GM19023 (cell line): ENCODE results near the gene RNF224.
"Not testable (repeated sequence)": the region's sequence is repeated elsewhere in the genome, so short reads cannot be mapped to it uniquely, and the experiment has no call there.

Source experiments
- ATAC-seq: cut with Tn5 transposase; IDR thresholded peaks from one replicate; pipeline ENCODE4 v1.9.1; 2021; ENCODE audit warnings: mild to moderate bottlenecking, moderate library complexity; ENCODE audit not compliant: unreplicated experiment

The RNF224 gene

GRCh38 chr9:137251490-137252268 is 24.4 kb downstream of the RNF224 start:
- no peak for ATAC-seq

GRCh38 chr9:137252555-137253506 is 25.5 kb downstream of the RNF224 start:
- no peak for ATAC-seq

DNA sequence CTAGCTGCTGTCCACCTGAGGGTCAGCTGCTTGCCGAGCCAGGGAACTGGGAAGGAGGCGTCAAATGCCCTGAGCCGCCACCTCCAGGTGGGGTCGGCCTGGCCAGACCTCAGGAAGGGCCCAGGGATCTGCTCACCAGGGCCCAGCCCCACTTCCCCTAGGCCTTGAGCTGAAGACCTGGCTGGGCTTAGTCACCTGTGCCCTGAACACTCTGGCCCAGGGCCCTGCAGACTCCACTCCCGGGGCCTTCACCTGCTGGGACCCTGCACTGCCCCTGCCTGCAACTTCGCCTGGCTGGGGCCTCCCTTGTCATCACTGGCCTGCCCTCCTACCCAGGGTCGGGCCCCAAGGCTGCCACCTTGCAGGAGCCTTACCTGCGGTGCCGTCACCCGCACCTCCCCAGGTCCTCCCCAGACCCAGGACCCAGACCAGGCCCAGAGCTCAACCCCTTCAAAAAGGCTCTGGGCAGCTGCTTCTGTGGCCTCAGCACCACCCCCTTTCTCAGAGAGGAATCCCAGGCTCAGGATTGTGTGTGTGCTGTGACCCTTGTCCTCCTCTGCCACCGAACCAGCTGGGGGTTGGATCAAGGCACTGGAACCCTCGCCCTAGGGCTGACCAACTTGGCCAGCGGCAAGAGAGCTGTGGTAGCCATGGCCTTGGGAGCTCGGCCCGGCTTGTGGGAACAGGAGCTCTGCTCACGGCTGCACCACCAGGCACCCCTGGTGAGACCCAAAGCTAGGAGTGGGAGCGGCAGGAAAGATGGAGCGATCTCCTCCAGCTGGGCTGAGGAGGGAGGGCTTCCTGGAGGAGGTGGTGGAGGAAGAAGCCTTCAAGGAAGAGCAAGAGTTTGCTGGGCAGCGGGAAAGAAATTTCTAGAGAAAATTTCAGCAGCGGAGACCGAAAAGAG is 26.7 kb downstream of the RNF224 start:
- ATAC-seq, result no peak

GRCh38 chr9:137254624-137255447 is 27.5 kb downstream of the RNF224 start, which contains the start of gene NELFB:
TSS of gene NELFB (plus strand) at chr9:137255327.
- ATAC-seq, result peak; percentile 75

DNA sequence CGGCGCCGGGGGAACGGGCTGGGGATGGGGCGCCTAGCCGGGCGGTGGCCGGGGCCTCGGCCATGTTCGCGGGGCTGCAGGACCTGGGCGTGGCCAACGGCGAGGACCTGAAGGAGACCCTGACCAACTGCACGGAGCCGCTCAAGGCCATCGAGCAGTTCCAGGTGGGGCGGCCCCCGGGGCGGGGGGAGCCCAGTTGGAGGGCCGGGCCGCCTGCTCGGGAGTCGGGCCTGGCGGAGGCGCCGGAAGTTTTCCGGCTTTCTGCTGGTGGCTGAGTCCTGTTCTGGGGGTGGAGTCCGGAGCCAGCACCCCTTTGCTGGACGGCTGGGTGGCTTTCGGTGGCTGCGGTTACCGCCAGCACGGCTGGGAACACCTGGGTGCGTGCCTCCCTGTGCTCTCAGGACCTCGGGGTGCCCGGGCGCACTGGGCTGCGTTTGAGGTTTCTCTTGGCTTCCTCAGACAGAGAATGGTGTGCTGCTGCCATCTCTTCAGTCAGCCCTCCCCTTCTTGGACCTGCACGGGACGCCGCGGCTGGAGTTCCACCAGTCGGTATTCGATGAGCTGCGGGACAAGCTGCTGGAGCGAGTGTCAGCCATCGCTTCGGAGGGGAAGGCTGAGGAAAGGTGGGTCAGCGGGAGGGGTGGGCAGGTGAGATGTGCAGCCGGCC is 28.3 kb downstream of the RNF224 start:
- peak; percentile 25 for ATAC-seq

DNA sequence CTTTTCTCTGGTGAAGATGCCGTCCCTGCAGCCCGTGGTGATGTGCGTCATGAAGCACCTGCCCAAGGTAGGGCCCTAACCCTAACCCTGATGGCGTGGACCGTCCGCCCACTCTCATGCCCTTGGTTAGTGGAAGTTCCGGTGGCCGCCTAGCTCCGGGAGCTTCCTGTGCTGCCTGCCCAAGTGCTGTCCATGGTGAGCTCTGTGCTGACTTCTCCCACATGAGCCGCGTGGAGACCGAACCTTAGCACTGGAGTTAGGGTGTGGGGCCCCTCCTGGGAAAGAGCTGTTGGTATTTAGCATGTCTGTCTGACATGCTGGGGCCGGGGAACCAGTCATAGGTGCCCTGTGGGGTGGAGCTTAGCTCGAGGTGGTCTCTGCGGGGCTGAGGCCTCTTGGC is 29.1 kb downstream of the RNF224 start:
- no peak for ATAC-seq

DNA sequence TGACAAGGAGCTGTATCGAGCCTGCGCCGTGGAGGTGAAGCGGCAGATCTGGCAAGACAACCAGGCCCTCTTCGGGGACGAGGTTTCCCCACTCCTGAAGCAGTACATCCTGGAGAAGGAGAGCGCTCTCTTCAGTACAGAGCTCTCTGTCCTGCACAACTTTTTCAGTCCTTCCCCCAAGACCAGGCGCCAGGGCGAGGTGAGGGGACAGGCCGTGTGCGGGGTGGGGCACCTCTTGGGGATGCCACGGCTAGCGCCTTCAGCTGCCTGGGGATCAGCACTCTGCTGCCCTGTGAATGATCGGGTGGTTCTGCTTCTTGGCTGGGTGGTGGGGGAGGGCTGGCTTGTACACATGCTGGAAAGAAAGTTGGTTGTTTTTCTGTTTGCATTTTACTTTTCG is 29.6 kb downstream of the RNF224 start:
- no peak for ATAC-seq

- ATAC-seq, result not testable (repeated sequence)
Measured at GRCh38 chr9:137262173-137262908, 35.0 kb downstream of the RNF224 start.

- no peak for ATAC-seq
Measured at GRCh38 chr9:137262909-137263285, 35.6 kb downstream of the RNF224 start.

DNA sequence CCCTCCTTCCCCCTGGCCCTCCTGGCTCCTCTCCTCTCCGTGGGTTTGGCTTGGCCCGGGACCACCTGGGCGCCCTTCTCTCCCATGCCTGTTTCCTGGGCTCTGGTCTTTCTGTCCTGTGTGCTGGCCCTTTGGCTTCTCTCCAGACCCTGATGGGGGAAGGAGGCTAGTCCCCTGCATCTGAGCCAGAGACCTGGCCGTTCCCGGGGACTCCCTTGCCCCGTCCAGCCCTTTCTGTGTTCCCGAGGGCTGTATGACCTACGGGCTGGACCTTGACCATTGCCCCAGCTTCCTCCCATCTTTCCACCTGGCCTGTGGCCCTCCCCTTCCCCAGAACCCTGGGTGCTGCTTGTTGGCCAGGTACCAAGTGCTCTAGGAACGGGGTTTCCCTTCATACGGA is 36.2 kb downstream of the RNF224 start:
- no peak for ATAC-seq

- ATAC-seq, result no peak
Measured at GRCh38 chr9:137264067-137264466, 36.8 kb downstream of the RNF224 start.

DNA sequence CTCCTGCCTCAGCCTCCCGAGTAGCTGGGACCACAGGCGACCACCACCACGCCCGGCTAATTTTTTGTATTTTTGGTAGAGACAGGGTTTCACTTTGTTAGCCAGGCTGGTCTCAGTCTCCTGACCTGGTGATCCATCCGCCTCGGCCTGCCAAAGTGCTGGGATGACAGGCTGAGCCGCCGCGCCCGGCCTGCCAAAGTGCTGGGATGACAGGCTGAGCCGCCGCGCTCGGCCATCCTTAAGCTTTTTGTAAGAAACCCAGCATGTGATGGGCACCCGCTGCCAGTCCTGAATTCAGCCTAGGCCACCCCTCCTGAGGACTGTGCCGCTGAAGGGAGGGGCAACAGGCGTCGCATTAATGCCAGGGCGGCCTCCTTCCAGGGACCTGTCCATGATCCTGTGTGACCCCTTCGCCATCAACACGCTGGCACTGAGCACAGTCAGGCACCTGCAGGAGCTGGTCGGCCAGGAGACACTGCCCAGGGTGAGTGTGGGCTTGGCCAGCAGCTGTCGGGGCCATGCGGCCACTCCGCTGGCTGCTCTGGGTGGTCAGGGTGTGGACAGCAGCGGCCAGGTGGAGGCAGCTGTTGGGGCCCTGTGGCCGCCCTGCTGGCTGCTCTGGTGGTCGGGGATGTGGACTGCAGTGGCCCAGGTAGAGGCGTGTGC is 38.3 kb downstream of the RNF224 start:
- no peak for ATAC-seq

GRCh38 chr9:137266162-137266527 is 38.8 kb downstream of the RNF224 start:
- ATAC-seq, result no peak

DNA sequence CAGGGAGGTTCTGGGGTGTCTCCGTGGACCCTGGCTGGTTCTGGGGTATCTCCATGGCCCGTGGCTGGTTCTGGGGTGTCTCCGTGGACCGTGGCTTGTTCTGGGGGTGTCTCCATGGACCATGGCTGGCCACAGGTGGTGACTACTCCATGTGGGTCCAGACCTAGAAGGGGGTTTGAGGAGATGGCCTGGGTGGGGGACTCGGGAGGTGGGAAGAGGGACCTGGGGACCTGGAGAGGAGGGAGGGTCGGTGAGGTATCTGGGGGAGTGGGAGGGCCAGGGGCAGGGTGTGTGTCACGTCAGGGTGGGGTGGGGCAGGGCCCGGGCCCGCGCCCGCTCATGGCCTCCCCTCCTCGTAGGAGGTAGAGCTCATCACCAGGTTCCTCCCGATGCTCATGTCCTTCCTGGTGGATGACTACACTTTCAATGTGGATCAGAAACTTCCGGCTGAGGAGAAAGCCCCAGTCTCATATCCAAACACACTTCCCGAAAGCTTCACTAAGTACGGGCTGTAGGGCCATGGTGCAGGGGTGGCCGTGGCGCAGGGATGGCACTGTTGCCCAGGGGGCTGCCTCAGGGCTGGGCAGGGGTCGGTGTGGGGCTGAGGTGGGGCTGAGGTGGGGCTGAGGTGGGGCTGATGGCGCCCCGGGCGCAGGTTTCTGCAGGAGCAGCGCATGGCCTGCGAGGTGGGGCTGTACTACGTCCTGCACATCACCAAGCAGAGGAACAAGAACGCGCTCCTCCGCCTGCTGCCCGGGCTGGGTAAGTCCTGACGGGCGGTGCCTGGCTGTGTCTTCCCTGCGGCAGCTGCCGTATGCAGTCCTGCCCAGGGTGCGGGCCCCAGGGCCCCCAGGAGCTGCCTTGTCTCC is 39.5 kb downstream of the RNF224 start:
- no peak for ATAC-seq

- ATAC-seq, result no peak
Measured at GRCh38 chr9:137267933-137268355, 40.6 kb downstream of the RNF224 start.

DNA sequence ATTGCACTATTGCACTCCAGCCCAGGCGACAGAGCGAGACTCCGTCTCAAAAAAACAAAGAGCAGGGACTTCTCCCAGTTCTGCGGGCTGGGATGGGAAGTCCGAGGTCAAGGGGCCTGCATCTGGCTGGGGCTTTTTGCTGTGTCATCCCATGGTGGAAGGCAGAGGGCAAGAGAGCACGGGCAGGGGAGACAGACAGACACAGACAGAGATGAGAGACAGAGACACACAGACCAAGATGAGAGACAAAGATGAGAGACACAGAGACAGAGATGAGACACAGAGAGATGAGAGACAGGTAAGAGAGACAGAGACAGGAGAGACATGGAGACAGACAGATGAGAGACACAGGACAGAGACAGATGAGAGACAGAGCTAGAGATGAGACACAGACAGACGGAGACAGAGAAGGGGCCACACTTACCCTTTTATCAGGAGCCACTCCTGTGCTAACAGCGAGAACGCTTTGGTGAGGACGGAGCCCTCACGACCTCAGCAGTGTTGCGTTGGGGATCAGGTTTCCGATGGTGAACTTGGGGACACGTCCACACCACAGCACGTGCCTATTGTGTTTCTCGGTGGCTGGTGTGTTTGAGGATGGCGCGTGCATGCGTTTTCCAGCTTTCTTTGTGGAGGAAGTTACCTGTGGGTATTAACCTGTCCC is 41.4 kb downstream of the RNF224 start:
- ATAC-seq, result no peak
